IMR-90 (cell line): ENCODE measurements around the gene SRPK2.

Experiments used
- CEBPB ChIP-seq: IDR thresholded peaks from 2 replicates; pipeline ENCODE4 v1.6.1; 2012; ENCODE audit warnings: low read depth, low read length, improper control_type of control experiment
- FOS ChIP-seq: fragments of 150-350 bp; IDR thresholded peaks from 2 replicates; pipeline ENCODE4 v1.6.1; 2016; ENCODE audit warnings: low read depth, low read length
- MAZ ChIP-seq: IDR thresholded peaks from 2 replicates; pipeline ENCODE4 v1.6.1; 2012; ENCODE audit warnings: low read depth, mild to moderate bottlenecking, low read length, improper control_type of control experiment, moderate library complexity, borderline replicate concordance
- MXI1 ChIP-seq: IDR thresholded peaks from 2 replicates; pipeline ENCODE4 v1.6.1; 2012; ENCODE audit warnings: low read depth, mild to moderate bottlenecking, low read length, moderate library complexity, borderline replicate concordance
- NFE2L2 ChIP-seq: fragments of 150-350 bp; IDR thresholded peaks from 2 replicates; pipeline ENCODE4 v1.6.1; 2016; ENCODE audit warnings: low read depth, mild to moderate bottlenecking, low read length
- POLR2A ChIP-seq: IDR thresholded peaks from 2 replicates; pipeline ENCODE4 v1.6.1; 2012; ENCODE audit warnings: mild to moderate bottlenecking, low read depth, low read length
- RAD21 ChIP-seq: IDR thresholded peaks from 2 replicates; pipeline ENCODE4 v1.6.1; 2012; ENCODE audit warnings: low read length, improper control_type of control experiment
- RFX5 ChIP-seq: IDR thresholded peaks from 2 replicates; pipeline ENCODE4 v1.8.0; 2012; ENCODE audit warnings: low read depth, mild to moderate bottlenecking, low read length, moderate library complexity
- TF ChIP-seq, protein P1 (sequence below): fragments of 150-350 bp; IDR thresholded peaks from 2 replicates; pipeline ENCODE4 v1.6.1; 2017; ENCODE audit warnings: mild to moderate bottlenecking, antibody characterized with exemption, low read length, low read depth
- TF ChIP-seq, protein P2 (sequence below): conservative IDR thresholded peaks from 2 replicates; pipeline ENCODE4 v1.5.1; 2012; ENCODE audit warnings: mild to moderate bottlenecking, low read depth, low read length, improper control_type of control experiment

- TF ChIP-seq POLR2A (no peak), CEBPB (no peak), MAZ (no peak), FOS (no peak), RFX5 (no peak), NFE2L2 (no peak), MXI1 (no peak), RAD21 (no peak)
- TF ChIP-seq, protein P1, sequence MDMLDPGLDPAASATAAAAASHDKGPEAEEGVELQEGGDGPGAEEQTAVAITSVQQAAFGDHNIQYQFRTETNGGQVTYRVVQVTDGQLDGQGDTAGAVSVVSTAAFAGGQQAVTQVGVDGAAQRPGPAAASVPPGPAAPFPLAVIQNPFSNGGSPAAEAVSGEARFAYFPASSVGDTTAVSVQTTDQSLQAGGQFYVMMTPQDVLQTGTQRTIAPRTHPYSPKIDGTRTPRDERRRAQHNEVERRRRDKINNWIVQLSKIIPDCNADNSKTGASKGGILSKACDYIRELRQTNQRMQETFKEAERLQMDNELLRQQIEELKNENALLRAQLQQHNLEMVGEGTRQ = no peak
- TF ChIP-seq, protein P2, sequence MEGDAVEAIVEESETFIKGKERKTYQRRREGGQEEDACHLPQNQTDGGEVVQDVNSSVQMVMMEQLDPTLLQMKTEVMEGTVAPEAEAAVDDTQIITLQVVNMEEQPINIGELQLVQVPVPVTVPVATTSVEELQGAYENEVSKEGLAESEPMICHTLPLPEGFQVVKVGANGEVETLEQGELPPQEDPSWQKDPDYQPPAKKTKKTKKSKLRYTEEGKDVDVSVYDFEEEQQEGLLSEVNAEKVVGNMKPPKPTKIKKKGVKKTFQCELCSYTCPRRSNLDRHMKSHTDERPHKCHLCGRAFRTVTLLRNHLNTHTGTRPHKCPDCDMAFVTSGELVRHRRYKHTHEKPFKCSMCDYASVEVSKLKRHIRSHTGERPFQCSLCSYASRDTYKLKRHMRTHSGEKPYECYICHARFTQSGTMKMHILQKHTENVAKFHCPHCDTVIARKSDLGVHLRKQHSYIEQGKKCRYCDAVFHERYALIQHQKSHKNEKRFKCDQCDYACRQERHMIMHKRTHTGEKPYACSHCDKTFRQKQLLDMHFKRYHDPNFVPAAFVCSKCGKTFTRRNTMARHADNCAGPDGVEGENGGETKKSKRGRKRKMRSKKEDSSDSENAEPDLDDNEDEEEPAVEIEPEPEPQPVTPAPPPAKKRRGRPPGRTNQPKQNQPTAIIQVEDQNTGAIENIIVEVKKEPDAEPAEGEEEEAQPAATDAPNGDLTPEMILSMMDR = no peak
Measured at GRCh38 chr7:105369944-105370343, 18.8 kb downstream of the SRPK2 start.
